Uterus (tissue), 2 donors: Measurements from ENCODE around the gene LMX1B.

Source experiments
- CTCF ChIP-seq, 4 experiments: fragments of 200-600 bp in 2 of 4; fragments of 450-650 bp in 2 of 4; sonication (generic) in 2 of 4; IDR thresholded peaks; one replicate each; pipeline ENCODE4 v1.5.1; 2016 to 2019; ENCODE audit warnings: antibody characterized with exemption in 4 of 4, mild to moderate bottlenecking in 2 of 4, moderate library complexity in 1 of 4
- POLR2A ChIP-seq, 2 donors: fragments of 450-650 bp; IDR thresholded peaks; one replicate each; pipeline ENCODE4 v1.6.1; 2016; ENCODE audit warnings: antibody characterized with exemption in 2 of 2, mild to moderate bottlenecking in 1 of 2, moderate library complexity in 1 of 2

GRCh38 chr9:126663661-126664072 lies 49.9 kb downstream of the LMX1B start:
- TF ChIP-seq POLR2A (IDR thresholded peaks at IDR 0.05), result no peak
- no peak for TF ChIP-seq CTCF (IDR thresholded peaks at IDR 0.05)
